Gastrocnemius medialis (tissue), 4 donors: Measurements from ENCODE around the gene GALNT17. TPM values are rescaled to one million over a fixed set of nuclear protein-coding genes. Genes with fewer than 3 reads are reported as not detected.

Experiments used
- ATAC-seq, 2 donors: fragments of 150-250 bp; one replicate each; pipeline ENCODE4 v1.9.1; 2016
- DNase-seq, 2 donors: peaks; one replicate each; pipeline ENCODE4 v3.0.0-alpha.2; 2019
- H3K27ac ChIP-seq, 4 donors: fragments of 200-600 bp; sonication (generic); 1 replicate in 1 of 4; 2 replicates in 3 of 4; pipeline ENCODE4 v1.5.1; 2016 to 2018; ENCODE audit warnings: mild to moderate bottlenecking in 2 of 4, moderate library complexity in 1 of 4
- H3K27me3 ChIP-seq, 3 donors: fragments of 200-600 bp; sonication (generic) in 2 of 3; 1 replicate in 1 of 3; 2 replicates in 2 of 3; pipeline versions ENCODE4 v1.5.1 to v1.6.0; 2016 to 2019; ENCODE audit warnings: mild to moderate bottlenecking in 1 of 3, moderate library complexity in 1 of 3
- H3K36me3 ChIP-seq, 2 donors: fragments of 200-600 bp; sonication (generic) in 1 of 2; one replicate each; pipeline ENCODE4 v1.5.1; 2017 to 2018
- H3K4me1 ChIP-seq, 2 donors: fragments of 200-600 bp; sonication (generic) in 1 of 2; one replicate each; pipeline ENCODE4 v1.5.1; 2016 to 2017; ENCODE audit warnings: mild to moderate bottlenecking in 2 of 2
- H3K4me3 ChIP-seq, 4 donors: fragments of 200-600 bp; sonication (generic) in 3 of 4; 1 replicate in 1 of 4; 2 replicates in 3 of 4; pipeline ENCODE4 v1.5.1; 2016 to 2019; ENCODE audit warnings: mild to moderate bottlenecking in 2 of 4
- H3K9me3 ChIP-seq, 3 donors: fragments of 200-600 bp; sonication (generic) in 2 of 3; 1 replicate in 1 of 3; 2 replicates in 2 of 3; pipeline ENCODE4 v1.5.1; 2016 to 2019
- CTCF ChIP-seq, 5 experiments: fragments of 450-650 bp in 3 of 5; fragments of 200-600 bp in 2 of 5; sonication (generic) in 2 of 5; IDR thresholded peaks in 4 of 5; conservative IDR thresholded peaks in 1 of 5; 1 replicate in 4 of 5; 2 replicates in 1 of 5; pipeline ENCODE4 v1.5.1; 2016 to 2019; ENCODE audit warnings: antibody characterized with exemption in 5 of 5, mild to moderate bottlenecking in 3 of 5, moderate library complexity in 3 of 5
- POLR2A ChIP-seq, 2 donors: fragments of 450-650 bp; IDR thresholded peaks; one replicate each; pipeline ENCODE4 v1.6.1; 2017; ENCODE audit warnings: antibody characterized with exemption in 2 of 2, mild to moderate bottlenecking in 2 of 2, moderate library complexity in 2 of 2
- in situ Hi-C, 4 donors: fragments of 200-750 bp; cut with MboI; loops; one replicate each; pipeline versions ENCODE4 v1.15.0 to v1.8.0; 2017; ENCODE audit warnings: low sequenced_read_pairs in 4 of 4
- intact Hi-C: fragments of 100-400 bp; cut with DNase I; formaldehyde crosslinking; loops from one replicate; pipeline ENCODE4 v1.15.1; 2023; ENCODE audit warnings: low total_unique reads
- total RNA-seq, 4 donors: library from RNA; depleted of rRNA; stranded (reverse); fragments of >200 nt; gene quantifications; one replicate each; pipeline versions ENCODE4 v1.1.0 to v1.2.3, GENCODE V29; 2016

GALNT17 gene
- total RNA-seq, 4 donors from 2014 or later = 1.9 to 13.0 (median 12.3) TPM

- Histone ChIP-seq H3K27ac (no peak overlapping the region), H3K4me3 (no peak overlapping the region), H3K27me3 (no peaks in the 10 kb centered on the region), H3K36me3 (no peaks in the 10 kb centered on the region), H3K4me1 (peaks cover 5 to 12% of the 10 kb centered on the region in 2 donors), H3K9me3 (no peaks in the 10 kb centered on the region)
- in situ Hi-C loops (no loop called here), intact Hi-C loops (no loop called here)
- DNase-seq (no peak), ATAC-seq (no peak)
- TF ChIP-seq CTCF (IDR thresholded peaks at IDR 0.05 in 4 of 5, conservative IDR thresholded peaks at IDR 0.05 in 1 of 5) (no peak), POLR2A (IDR thresholded peaks at IDR 0.05) (no peak)
These were observed 321.7 kb downstream of the GALNT17 start for GRCh38 chr7:71453630-71454029.

GRCh38 chr7:71454981-71455380 is 323.0 kb downstream of the GALNT17 start:
- no peaks in the 10 kb centered on the region for H3K9me3 ChIP-seq
- H3K4me3 ChIP-seq = no peak overlapping the region
- ATAC-seq = no peak
- H3K27ac ChIP-seq = no peak overlapping the region
- intact Hi-C loops (no loop called here), in situ Hi-C loops (no loop called here)
- H3K27me3 ChIP-seq = no peaks in the 10 kb centered on the region
- no peak for TF ChIP-seq POLR2A (IDR thresholded peaks at IDR 0.05)
- no peak for TF ChIP-seq CTCF (IDR thresholded peaks at IDR 0.05 in 4 of 5, conservative IDR thresholded peaks at IDR 0.05 in 1 of 5)
- no peaks in the 10 kb centered on the region for H3K36me3 ChIP-seq
- H3K4me1 ChIP-seq = peaks cover 18 to 26% of the 10 kb centered on the region in 2 donors
- DNase-seq = no peak

GRCh38 chr7:71457021-71457420 is 325.1 kb downstream of the GALNT17 start:
- peaks cover 18 to 26% of the 10 kb centered on the region in 2 donors for H3K4me1 ChIP-seq
- H3K27ac ChIP-seq = no peak overlapping the region
- no peak for ATAC-seq
- TF ChIP-seq CTCF (IDR thresholded peaks at IDR 0.05 in 4 of 5, conservative IDR thresholded peaks at IDR 0.05 in 1 of 5) = no peak
- no peak for TF ChIP-seq POLR2A (IDR thresholded peaks at IDR 0.05)
- in situ Hi-C loops = no loop called here
- H3K36me3 ChIP-seq = no peaks in the 10 kb centered on the region
- H3K9me3 ChIP-seq = no peaks in the 10 kb centered on the region
- intact Hi-C loops = no loop called here
- no peak for DNase-seq
- H3K4me3 ChIP-seq = no peak overlapping the region
- H3K27me3 ChIP-seq = no peaks in the 10 kb centered on the region

- in situ Hi-C loops = no loop called here
- H3K9me3 ChIP-seq = no peaks in the 10 kb centered on the region
- no peak for ATAC-seq
- no peak overlapping the region for H3K4me3 ChIP-seq
- H3K36me3 ChIP-seq = no peaks in the 10 kb centered on the region
- no peak overlapping the region for H3K27ac ChIP-seq
- H3K27me3 ChIP-seq = no peaks in the 10 kb centered on the region
- TF ChIP-seq POLR2A (IDR thresholded peaks at IDR 0.05) (no peak), CTCF (IDR thresholded peaks at IDR 0.05 in 4 of 5, conservative IDR thresholded peaks at IDR 0.05 in 1 of 5) (no peak)
- no peak for DNase-seq
- intact Hi-C loops = loop anchor here (2.0 kb wide), 1 partner anchor 221 kb away; no protein-coding TSS in a partner anchor
- peaks cover 18 to 26% of the 10 kb centered on the region in 2 donors for H3K4me1 ChIP-seq
These were observed 326.1 kb downstream of the GALNT17 start for GRCh38 chr7:71457846-71458590.
